CD4-positive, alpha-beta T cell treated with Interleukin-17A for 1 hour (primary cell): ENCODE data around the gene ACBD4.
A peak's percentile ranks its signal among the peaks of the same experiment; 100 is the strongest.
"Not testable (repeated sequence)": the region's sequence is repeated elsewhere in the genome, so short reads cannot be mapped to it uniquely, and the experiment has no call there.

ENCODE experiments used
- DNase-seq: peaks from one replicate; pipeline ENCODE4 v3.0.0-alpha.2; 2020

Gene ACBD4

DNA sequence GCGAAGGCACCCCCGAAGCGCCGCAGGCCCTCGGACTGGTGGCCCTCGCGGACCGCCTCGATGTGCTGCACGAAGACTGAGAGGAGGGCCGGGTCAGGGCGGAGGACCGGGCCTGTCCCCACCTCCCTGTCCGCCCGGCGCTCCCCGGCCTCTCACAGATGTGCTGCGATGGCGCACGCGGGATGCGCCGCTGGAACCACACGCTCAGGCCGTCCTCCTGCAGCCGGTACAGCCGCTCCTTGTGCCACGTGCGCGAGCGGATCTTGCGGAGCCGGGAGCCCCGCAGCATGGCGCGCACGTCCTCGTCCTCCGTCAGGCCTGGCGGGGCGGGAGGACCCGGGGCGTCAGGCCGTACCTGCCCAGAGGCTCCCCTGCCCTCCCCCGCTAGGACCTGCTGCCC is 14.4 kb upstream of the ACBD4 start:
- no peak for DNase-seq

DNA sequence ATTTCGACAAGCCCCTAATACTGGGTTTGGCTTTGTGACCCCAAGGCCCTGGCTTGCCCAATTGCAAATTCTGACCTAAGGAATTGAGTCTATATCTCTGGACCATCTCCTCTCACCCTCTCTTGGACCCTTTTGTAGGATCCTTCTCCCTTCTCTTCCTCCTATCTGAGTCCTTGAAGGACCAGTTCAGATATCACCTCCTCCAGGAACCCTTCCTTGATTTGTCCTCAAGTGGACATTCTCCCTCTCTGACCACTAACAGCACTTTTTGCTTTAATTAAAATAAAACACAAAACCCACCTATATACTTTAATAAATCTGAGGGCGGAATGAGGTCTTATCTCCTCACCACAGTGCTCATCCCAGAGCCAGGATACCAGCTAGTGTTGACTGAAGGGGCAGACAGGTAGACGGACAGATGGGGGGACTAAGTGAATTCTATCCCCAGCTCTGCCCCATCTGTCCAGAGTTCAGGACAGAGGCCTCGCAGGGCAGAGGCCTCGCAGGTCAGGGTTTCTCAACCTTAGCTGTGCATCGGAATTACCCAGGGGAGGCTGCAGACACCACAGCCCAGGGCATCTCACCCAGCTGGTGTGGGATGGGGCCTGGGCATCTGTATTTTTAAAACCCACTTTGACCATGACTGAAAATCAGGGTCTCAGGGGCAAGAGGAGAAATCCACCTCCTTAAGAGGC is 12.3 kb upstream of the ACBD4 start:
- DNase-seq, result no peak

DNA sequence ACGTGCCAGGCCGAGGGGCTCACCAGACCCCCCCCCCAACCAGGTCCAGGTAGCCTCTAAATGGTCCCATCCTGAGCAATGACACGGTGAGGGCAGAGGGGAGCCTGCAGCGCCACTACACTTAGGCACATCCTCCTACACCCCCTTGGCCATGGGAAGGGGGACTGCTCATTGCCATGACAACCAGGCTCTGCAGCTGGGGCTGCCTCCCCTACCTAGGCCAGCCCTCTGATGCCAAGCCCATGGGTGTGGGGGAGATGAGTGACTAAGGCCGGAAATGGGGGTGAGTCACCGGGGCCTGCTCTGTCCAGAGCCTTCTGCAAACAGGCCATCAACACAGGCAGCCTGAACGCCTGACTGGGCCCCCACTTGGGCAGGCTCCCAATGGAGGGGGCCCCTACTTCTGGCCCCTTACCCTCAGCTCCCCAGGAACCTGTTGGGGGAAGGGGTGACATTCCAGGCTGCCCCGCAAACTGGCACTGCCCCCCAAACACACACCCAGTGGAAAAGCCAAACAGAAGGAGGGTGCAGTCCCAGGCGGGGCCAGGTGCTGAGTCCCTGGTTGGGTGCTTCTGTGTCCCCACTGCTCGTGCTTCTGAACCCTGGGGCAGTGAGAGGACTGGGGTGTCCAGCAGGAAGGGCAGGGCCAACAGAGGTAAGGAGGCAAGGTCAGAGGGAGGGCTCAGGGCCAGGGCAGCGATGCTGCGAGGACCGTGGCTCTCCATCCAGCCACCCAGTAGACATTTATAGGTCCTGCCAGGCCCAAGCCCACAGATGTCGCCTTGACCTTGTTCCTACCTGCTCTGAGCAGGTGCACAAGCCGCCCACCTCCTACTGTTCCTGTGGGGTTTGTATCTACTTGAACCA is 11.3 kb upstream of the ACBD4 start:
- DNase-seq, result peak; percentile 12

DNA sequence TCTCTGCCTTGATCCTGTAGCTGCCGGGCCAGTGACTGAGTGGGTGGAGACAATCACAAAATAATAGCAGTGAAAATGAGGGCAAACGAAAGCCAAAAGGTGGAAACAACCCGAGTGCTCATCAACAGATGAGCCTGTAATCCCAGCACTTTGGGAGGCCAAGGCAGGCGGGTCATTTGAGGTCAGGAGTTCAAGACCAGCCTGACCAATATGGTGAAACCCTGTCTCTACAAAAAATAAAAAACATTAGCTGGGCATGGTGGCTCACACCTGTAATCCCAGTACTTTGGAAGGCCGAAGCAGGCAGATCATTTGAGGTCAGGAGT is 10.7 kb upstream of the ACBD4 start:
- DNase-seq, result not testable (repeated sequence)

DNA sequence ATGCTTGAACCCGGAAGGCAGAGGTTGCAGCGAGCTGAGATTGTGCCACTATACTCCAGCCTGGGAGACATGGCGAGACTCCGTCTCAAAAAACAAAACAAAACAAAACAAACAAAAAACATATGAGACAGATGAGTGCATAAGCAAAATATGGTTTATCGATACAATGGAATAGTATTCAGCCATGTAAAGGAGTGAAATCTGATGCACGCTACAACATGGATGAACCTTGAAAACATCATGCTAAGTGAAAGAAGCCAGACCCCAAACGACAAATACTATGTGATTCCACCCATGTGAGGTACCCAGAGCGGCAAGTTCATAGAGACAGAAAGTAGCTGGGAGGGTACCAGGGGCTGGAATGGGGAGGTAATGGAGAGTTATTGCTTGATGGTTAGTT is 10.0 kb upstream of the ACBD4 start:
- DNase-seq, result no peak

DNA sequence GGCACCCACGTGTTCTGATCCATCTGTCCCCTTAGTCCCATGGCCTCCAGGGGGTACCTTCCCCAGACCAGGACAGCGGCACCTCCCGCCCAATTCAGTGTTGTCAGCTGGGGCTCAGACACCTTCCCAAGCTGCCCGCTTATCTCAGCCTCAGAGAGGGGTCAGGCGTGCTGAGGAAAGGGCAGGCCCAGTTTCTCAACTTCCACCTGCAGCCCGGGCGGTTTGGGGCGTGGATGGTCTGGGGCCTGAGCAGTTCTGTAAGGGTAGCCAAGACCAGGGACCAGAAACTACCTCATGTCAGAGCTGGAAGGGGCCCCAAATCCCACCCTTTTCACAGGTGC is 8.3 kb upstream of the ACBD4 start:
- no peak for DNase-seq

DNA sequence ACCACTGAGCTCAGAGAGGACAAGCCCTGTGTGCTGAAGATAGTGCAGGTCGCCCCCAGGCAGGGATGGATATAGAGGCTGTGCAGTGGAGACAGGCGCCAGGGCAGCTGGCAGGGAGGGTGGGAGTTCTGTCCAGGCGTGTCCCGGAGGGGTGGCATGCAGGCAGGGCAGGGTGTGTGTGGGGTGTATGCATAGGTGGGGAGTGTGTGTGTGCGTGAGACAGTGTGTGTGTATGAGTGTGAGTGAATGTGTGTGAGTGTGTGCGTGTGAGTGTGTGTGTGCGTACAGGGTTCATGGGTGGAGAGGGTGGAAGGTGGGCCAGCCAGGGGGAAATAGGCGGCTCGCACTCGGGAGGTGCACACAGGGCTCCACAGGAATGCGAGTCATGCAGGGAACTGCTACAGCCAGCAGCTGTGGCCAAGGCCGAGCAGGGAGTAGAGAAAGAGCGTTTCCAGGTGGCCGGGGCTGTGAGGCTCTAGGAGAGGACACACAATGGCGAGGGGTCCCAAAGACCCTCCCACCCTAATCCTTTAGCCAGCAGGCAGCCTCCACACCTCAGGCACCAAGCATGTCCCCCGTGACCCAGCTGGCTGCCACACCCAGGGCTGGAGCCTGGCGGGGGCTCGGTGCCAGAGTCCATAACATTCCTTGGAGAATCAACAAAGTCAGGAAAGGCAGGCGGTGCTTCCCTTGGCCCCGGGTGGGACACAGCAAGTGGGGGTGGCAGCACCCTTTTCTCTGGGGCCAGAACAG is 7.8 kb upstream of the ACBD4 start:
- no peak for DNase-seq

DNA sequence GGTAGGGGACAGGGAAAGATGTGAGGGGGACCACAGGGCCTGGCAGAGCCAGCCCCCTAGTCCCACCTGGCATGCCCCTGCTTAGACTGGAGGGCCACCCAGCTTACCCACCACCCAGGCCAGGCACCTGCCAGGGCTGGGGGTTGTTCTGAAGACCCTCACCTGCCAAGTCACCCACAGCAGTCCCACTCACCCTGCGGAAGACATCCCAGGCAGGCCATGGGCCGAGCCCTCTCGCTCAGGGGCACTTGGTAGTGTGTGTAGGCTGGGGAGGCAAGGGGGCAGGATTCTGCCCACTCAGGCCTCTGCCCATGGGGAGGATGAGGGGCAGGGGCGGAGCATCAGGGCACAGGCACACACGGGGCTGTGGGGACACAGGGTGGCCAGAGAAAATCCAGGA is 7.2 kb upstream of the ACBD4 start:
- no peak for DNase-seq

DNA sequence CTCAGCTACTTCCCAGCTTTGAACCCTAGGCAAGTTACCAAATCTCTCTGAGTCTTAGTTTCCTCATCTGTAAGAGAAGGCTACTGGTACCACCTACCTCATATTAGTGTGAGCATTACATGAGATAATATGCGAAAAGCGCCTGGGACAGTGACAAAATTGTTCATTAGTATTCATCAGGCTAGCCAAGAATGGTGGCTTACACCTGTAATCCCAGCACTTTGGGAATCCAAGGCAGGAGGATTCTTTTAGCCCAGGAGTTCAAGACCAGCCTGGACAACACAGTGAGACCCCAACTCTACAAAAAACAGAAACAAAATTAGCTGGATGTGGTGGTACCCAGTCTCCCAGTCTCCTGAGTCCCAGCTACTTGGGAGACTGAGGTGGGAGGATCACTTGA is 6.5 kb upstream of the ACBD4 start:
- no peak for DNase-seq

DNA sequence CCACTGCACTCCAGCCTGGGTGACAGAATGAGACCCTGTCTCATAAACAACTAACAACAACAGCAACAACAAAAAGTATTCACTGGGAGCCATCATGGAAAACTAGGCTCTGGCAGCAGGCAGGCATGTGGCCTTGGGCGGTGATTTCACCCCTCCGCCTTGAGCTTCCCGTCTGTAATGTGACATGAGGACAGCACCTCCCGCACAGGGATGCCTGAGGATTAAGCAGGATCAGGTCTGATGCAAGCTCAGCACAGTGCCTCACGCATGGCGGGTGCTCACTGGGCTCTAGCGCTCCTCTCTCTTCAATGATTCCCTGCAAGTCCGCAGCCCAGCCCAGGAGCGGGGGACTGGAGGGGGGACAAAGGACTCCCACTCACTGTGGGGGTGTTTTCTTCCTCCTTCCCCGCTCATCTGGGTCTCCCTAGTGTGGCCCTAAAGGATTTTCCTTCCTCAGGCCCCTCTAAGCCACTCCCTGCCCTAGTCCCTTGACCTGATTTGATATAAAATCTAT is 6.0 kb upstream of the ACBD4 start:
- DNase-seq, result no peak

DNA sequence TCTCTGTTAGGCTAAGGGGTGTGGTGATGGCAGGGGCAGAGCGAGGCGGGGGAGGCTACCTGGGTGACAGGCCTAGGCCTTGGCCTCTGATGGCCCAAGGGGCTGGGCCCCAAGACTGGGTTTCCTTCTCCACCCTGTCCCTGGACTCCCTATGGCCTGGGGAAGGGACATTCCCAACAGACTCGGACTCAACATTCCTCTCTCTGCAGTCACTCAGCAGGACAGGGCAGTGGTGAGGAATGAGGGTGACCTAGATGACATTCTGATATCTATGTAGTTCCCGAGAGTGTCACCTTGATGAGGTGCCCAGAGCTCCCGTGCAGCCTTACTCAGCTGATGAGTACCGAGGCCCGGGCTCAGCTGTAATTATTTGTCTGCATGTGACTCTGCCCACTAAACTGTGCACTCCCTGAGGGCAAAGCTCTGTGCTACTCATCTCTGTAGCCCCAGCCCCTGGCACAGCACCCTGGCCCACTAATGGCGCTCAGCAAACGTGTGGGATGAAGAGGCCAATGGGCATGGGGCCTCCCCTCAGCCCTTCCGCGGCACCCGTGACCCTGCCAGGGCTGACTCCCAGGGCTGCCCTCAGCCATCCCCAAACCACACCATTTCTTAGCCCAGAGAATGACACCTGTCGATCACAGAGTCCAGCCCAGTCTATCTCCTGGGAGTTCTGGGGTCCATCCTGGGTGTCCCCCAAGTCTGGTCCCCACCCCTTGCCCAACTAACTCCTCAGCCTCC is 5.4 kb upstream of the ACBD4 start:
- no peak for DNase-seq

DNA sequence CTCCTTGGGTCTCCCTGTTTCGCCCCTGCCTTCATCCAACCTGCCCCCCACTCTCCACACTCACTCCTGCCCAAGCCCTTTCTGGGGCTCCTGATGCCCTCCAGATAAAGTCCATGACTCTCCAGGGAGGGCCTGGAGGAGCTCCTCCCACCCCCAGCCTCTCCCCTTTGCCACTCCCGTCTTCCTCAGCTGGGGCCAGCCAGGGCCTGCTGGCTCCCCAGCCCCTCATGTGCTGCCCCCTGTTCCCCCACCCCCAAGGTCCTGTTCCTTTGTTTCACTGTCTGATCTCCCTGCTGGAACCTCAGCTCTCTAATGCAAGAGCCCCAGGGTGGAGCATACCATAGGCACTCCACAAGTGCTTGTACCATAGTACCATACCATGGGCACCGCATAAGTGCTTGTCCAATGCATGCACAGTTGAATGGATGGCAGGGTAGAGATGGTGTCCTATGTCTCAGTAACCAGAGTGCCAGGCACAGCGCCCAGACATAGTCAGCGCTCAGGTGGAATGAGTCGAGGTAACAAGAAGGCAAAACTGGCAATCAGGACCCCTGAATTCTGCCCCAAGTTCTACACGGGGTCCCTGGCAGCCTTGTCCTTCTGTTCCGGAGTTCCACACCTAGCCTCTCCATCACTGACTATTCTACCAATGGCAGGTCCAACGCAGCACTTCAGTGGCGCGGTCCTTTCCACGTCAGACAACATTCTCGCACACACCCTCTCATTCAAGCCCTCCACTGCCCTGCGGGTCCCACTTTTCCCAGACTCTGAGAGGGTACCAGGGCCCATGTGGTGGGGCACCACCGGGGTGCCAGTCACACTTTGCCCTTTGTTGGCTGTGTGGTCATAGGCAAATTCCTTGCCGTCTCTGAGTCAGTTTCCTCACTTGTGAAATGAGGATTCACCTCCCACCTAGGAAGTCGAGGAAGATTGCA is 4.5 kb upstream of the ACBD4 start:
- no peak for DNase-seq

DNA sequence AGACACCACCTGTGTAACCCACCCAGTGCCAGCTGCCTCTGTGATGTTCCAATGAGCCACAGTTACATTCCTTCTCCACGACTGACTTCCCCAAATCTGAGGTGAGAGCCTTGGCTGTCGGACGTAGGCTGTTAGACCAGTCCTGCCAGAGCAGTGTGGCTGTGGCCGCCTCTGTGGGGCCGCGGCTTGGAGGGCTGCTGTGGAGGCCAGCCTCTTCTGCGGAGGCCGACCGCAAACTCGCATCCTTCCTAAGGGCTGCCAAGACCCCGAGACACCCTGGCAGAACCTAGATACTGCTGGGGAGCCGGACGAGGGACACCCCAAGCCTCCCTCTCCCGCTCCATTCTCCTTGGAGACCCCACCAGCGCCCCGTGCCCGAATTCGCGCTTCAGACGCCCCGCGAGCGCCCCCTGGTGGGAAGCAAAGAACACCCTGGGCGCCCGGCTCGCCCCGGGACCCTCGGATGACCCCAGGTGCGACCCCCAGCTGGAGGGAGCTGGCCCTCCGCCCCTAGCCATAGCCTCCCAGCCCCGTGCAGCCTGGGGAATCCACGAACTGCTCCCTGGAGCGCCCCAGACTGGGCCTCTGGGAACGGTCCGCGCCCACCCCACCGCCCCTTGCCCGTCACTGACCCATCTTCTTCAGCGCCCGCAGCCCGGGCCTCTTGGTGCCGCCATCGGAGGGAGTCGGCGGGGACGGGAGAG is 3.7 kb upstream of the ACBD4 start:
- peak; percentile 37 for DNase-seq

DNA sequence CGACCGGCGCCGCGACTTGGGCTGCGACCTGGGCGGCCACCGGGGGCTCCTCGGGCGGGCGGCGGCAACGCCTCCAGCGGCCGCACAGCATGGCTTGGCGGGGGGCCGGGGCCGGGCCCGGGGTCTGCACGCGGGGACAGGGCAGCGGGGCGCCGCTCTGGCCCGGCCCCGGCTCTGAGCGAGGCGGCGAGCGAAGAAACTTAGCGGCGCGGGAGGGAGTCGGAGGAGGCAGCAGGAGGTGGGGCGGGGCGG is 3.2 kb upstream of the ACBD4 start, which contains the start of gene PLCD3:
PLCD3 (minus strand) TSS at position 196 of the 252 bp plus-strand sequence; CDS start at position 91, 105 bp downstream.
- DNase-seq, result no peak

DNA sequence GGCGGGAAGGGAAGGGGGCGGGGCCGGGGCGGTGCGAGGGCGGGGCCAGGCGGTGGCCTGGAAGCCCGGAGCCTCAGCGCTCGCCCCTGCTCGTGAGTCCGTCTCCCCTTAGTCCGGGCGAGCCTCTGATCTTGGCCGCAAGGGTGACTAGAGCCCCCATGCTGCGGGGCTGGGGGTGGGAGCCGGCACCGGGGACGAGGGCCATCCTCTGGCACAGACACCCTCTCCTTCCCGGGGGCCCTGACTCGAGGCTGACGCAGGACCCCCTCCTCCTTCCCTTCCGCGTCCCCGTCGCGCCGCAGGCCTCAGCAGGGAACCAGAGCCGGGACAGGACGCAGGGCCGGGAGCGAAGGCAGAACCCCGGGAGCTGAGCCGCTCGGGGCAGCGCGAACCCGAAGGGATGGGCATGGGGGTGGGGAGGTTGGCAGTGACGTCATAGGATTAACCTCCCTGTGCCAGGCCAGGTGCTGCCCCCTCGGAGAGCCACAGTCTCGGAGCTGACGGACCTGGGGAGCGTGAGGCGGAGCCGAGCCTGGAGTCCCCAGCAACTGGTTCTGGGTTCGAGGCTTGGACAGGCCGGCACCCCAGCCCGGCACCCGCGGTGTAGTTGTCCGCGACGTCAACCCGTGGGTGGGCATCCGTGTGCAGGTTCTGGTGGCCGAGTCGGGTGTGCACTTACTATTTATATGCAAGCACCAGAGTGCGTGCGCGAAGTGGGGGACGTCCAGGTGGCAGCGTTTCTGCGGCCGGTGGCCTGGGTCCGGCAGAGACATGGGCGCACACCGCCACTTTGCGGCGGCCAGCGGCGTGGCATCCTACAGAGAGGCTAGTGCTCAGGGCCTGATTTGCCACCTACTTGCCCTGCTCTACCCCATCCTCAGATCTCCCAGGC is 2.7 kb upstream of the ACBD4 start:
- peak; percentile 76 for DNase-seq

DNA sequence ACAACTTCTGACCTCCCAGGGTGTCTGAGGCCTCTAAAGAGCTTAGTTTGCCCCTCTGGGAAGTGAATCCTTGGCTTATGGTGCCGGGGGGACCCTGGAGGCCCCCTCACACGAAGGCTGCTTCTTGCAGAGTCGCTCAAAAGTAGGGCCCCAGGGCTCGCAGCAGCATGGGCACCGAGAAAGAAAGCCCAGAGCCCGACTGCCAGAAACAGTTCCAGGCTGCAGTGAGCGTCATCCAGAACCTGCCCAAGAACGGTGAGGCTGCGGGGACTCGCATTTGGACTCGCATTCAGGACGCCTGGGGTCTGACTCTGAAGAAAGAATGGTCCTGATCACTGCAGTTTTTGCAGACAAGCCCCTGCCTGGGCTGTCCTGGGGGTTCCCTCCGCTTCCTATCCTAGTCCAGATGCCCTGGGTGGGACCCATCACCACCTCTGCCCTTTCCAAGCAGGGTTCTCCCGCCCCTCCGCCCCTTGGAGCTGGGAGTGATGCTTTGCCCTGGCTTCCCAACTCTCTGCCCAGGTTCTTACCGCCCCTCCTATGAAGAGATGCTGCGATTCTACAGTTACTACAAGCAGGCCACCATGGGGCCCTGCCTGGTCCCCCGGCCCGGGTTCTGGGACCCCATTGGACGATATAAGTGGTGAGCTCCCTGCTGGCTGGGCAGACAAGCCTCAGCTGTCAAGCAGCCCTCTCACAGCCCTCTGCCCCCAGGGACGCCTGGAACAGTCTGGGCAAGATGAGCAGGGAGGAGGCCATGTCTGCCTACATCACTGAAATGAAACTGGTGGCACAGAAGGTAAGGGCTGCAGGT is 698 bp downstream of the ACBD4 start:
- no peak for DNase-seq

DNA sequence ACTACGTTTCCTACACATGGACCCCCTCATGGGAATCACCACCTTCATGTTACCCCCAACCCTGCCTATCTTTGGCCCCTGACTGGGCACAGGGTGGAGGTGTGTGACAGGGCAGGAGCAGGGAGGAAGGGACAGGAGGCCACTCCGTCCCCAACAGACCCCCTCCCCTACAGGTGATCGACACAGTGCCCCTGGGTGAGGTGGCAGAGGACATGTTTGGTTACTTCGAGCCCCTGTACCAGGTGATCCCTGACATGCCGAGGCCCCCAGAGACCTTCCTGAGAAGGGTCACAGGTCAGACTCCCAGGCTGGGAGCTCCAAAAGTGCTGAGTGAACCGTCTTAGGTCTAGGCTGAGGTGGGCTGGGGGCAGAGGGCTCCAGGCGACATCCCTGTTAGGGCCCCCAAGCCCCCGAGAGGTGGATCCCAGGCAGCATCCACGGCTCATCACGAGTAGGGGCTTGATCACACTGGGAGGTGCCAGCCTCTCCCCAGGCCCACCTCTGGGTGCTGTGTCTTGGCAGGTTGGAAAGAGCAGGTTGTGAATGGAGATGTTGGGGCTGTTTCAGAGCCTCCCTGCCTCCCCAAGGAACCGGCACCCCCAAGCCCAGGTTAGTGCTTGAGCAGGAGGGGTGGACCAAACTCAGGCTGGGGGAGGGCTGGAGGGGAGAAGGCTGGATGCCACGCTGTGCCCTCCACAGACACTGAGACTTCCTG is 1.5 kb downstream of the ACBD4 start:
- DNase-seq, result no peak

DNA sequence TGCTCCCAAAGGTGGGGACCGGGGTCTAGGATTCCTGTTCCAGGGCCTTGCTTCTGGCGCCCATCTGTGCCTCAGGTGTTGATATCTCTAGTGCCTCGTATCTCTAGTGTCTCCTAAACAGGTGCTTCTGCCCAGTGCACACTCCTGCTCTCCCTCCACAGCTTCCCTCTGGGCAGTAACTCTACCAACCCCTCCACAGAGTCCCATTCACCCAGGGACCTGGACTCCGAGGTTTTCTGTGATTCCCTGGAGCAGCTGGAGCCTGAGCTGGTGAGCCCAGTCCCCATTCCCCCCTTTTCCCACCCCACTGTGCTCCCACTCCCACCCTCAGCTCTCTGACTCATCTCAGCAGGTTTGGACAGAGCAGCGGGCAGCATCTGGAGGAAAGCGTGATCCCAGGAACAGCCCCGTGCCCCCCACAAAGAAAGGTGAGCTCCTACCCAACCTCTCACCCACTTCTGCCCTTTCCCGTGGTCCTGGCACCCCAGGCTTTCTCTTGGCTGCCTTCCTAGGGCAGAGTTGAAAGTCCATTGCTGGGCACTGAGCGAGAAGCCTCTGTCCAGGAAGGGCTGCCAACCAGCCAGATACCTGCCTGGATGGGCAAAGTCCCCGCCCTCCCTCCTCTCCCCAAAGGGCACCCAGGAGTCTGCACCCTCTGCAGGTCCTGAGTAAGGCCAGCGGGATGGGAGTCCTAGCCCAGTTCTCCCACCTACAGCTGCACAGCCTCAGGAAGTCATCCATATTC is 2.2 kb downstream of the ACBD4 start:
- DNase-seq, result no peak
